Coronary artery (tissue), 2 donors: ENCODE results near the gene PTPN12.
"Not testable (repeated sequence)": the region's sequence is repeated elsewhere in the genome, so short reads cannot be mapped to it uniquely, and the experiment has no call there.

Experiments
- DNase-seq: peaks from one replicate; pipeline ENCODE4 v3.0.0-alpha.2; 2017; ENCODE audit warnings: low spot score
- H3K27ac ChIP-seq, 2 donors: fragments of 200-600 bp; sonication (generic); one replicate each; pipeline ENCODE4 v1.5.1; 2016 to 2019
- H3K4me3 ChIP-seq: fragments of 200-600 bp; sonication (generic); 2 replicates; pipeline ENCODE4 v1.5.1; 2016; ENCODE audit warnings: mild to moderate bottlenecking, moderate library complexity
- CTCF ChIP-seq: fragments of 200-600 bp; sonication (generic); IDR thresholded peaks from one replicate; pipeline ENCODE4 v1.5.1; 2019; ENCODE audit warnings: antibody characterized with exemption

The PTPN12 gene

DNA sequence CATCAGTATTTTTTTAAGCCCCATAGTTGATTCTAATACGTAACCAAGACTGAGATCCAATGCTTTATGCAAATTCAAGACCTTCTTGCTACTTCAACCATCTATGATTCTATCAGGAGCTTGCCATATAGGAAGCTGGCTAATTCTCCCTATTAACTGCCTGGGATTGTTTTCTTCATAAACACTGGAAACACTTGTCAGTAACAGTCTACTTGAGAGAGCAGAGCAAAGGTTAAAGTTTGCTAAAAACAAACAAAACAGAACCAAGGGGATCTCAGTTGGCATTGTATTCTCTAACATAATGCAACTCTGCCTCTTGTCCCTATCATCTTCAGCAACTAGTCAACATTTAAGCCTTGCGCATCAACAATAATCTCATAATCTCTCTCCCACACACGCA lies 21.0 kb upstream of the PTPN12 start:
- Histone ChIP-seq H3K4me3 (no peak overlapping the region), H3K27ac (no peak overlapping the region)
- no peak for TF ChIP-seq CTCF
- no peak for DNase-seq

DNA sequence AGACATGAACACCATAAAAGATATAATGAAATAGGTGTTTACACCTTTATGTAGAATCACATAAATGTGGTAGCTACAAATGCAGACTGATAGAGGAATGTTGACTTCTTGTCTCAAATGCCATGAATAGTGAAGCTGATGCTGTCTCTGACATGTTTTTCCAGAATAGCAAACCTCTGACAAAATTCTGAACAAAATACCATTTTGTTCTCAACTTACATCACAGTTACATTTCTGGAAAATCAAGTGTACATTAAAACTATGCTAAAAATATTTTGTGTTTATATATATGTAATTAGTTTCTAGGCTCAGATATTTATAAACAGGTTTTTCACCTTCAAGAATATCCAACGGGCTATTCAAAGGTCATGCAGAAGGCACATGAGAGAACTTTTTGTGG lies 16.8 kb upstream of the PTPN12 start:
- H3K4me3 ChIP-seq: no peak overlapping the region

DNA sequence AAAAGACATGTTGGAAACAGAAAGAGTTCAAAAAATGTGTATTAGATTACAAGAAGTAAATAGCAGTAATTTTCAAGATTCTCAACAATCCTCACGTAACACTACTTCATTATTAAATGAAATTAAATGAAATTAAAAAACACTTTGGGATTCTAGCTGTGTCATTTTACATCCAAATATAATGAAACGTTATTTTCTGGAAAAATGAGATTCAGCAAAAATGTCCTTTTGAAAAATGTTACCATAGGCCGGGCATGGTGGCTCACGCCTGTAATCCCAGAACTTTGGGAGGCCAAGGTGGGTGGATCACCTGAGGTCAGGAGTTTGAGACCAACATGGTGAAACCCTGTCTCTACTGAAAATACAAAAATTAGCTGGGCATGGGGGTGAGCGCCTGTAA lies 15.6 kb upstream of the PTPN12 start:
- not testable (repeated sequence) for H3K4me3 ChIP-seq, H3K27ac ChIP-seq, DNase-seq

More for the DNA sequence above, 16.8 kb upstream of the PTPN12 start:
- DNase-seq: no peak
- no peak overlapping the region for H3K27ac ChIP-seq
- TF ChIP-seq CTCF: no peak

DNA sequence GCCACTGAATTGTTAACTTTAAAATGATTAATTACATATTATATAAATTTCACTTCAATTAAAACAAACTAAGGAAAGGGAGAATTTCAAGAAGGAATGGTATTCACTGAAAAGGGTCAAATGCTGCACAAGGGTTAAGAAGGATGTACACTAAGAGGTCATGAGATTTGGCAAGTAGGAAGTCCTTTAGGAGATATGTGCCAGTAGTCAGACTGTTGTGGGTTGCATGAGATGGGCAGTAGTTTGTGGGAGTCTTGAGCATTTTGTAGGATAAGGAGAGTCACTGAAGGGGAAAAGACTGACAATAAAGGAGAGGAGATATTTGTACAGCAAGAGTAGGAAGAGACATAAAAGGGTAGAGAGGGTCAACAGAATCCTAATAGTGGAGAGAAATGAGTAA lies 12.4 kb upstream of the PTPN12 start:
- no peak overlapping the region for H3K4me3 ChIP-seq
- no peak for TF ChIP-seq CTCF
- no peak for DNase-seq
- H3K27ac ChIP-seq: no peak overlapping the region

- TF ChIP-seq CTCF: no peak
- no peak for DNase-seq
- H3K4me3 ChIP-seq: no peak overlapping the region
- no peak overlapping the region for H3K27ac ChIP-seq
Observed at GRCh38 chr7:77525231-77525630, 11.9 kb upstream of the PTPN12 start.

- Histone ChIP-seq H3K27ac (no peak overlapping the region), H3K4me3 (no peak overlapping the region)
- no peak for TF ChIP-seq CTCF
- no peak for DNase-seq
Observed at GRCh38 chr7:77528368-77528767, 8.7 kb upstream of the PTPN12 start.

- DNase-seq: no peak
- H3K27ac ChIP-seq: no peak overlapping the region
- no peak overlapping the region for H3K4me3 ChIP-seq
- TF ChIP-seq CTCF: no peak
Observed at GRCh38 chr7:77529279-77529678, 7.8 kb upstream of the PTPN12 start.

DNA sequence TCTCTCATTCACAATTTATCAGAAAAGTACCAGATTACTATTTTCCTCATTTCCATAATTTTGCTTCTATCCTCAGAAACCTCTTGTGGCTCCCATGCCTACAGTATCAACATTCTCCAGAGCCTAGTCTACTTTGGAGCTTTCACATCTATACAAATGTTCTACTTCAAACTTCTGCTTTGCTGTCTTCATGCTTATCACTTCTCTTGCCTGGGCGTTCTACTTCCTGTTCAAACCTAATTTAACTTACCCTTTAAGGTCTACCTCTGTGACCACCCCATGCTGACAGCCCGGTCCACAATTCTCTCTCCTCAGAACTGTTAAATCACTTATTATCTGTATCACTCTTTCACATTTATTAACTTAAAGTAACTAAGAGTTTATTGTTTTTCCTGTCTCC lies 6.1 kb upstream of the PTPN12 start:
- no peak for DNase-seq
- Histone ChIP-seq H3K4me3 (no peak overlapping the region), H3K27ac (no peak overlapping the region)
- no peak for TF ChIP-seq CTCF
